Stomach smooth muscle (tissue), 2 donors: ENCODE data around the gene TAS2R20.

Source experiments
- H3K27ac ChIP-seq: one replicate; pipeline ENCODE4 v1.7.0; 2013; ENCODE audit warnings: mild to moderate bottlenecking, low read length, inconsistent platforms
- H3K27me3 ChIP-seq, 2 donors: one replicate each; pipeline ENCODE4 v1.7.0; 2013; ENCODE audit warnings: low read length in 2 of 2; ENCODE audit not compliant: insufficient read depth in 2 of 2, control insufficient read depth in 1 of 2
- H3K36me3 ChIP-seq, 2 donors: one replicate each; pipeline ENCODE4 v1.7.0; 2013; ENCODE audit warnings: low read length in 2 of 2; ENCODE audit not compliant: control insufficient read depth in 2 of 2, insufficient read depth in 2 of 2
- H3K4me1 ChIP-seq: one replicate; pipeline ENCODE4 v1.7.0; 2013; ENCODE audit warnings: low read length; ENCODE audit not compliant: control insufficient read depth, insufficient read depth
- H3K4me3 ChIP-seq, 2 donors: one replicate each; pipeline ENCODE4 v1.7.0; 2013; ENCODE audit warnings: low read length in 2 of 2
- H3K9ac ChIP-seq, 2 donors: one replicate each; pipeline ENCODE4 v1.7.0; 2013; ENCODE audit warnings: low read length in 2 of 2, mild to moderate bottlenecking in 1 of 2
- H3K9me3 ChIP-seq, 2 donors: one replicate each; pipeline ENCODE4 v1.7.0; 2013; ENCODE audit warnings: low read length in 2 of 2; ENCODE audit not compliant: control insufficient read depth in 2 of 2
- donor health status: healthy.
- donor health status: Pancreatic carcinoma.

Gene TAS2R20

DNA sequence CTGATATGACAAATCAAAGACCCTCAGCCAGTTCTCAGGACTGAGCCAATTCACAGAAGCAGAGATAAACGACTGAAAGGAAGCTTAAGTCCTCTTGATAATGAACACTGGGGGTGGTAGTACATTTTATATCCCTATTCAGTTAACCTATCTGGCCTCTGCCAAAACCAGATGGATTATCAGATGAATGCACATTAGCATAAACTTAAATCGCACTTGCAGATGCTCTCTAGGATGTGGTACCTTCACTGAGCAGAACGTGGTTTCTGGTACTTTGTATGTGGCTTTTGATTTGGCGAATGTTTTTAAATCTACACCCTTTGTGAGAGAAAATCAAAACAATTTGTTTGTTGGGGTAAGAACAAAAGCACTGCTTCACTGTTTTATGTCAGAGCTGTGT lies 37.9 kb downstream of the TAS2R20 start:
- H3K9me3 ChIP-seq: no peaks in the 10 kb centered on the region
- no peak overlapping the region for H3K9ac ChIP-seq
- H3K4me1 ChIP-seq: no peaks in the 10 kb centered on the region
- H3K36me3 ChIP-seq: no peaks in the 10 kb centered on the region
- no peak overlapping the region for H3K27ac ChIP-seq
- no peak overlapping the region for H3K4me3 ChIP-seq
- H3K27me3 ChIP-seq: no peaks in the 10 kb centered on the region

DNA sequence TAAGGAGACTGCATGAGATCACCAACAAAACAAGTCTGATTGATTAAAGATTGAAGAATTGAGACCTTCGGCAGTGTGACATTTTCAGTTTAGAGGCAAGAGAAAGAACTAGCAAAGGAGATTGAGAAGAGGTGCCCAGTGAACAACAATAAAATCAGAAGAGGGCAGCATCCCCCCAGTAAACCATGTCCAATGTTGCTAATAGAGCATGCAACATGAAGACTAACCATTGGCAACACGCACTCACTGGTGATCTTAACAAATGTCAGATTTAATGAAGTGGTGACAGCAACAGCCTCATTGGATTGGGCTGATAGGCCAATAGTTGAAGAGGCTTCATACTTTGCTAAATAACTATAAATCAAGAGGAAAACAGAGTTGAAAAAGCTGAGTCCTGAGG lies 38.3 kb downstream of the TAS2R20 start:
- Histone ChIP-seq H3K27ac (no peak overlapping the region), H3K27me3 (no peaks in the 10 kb centered on the region), H3K4me3 (no peak overlapping the region), H3K9ac (no peak overlapping the region), H3K9me3 (no peaks in the 10 kb centered on the region), H3K4me1 (no peaks in the 10 kb centered on the region), H3K36me3 (no peaks in the 10 kb centered on the region)

DNA sequence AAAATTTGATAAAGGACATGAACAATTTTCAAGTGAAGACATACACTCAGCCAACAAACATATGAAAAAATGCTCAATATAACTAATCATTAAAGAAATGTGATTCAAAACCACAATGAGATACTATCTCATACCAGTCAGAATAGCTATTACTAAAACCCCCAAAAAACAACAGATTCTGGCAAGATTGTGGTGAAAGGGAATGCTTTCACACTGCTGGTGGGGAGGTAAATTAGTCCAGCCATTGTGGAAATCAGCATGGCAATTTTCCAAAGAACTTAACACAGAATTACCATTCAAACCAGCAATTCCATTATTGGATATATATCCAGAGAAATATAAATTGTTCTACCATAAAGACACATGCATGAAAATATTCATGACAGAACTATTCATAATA lies 40.4 kb downstream of the TAS2R20 start:
- Histone ChIP-seq H3K4me1 (no peaks in the 10 kb centered on the region), H3K36me3 (no peaks in the 10 kb centered on the region), H3K27me3 (no peaks in the 10 kb centered on the region), H3K9ac (no peak overlapping the region), H3K27ac (no peak overlapping the region), H3K4me3 (no peak overlapping the region), H3K9me3 (no peaks in the 10 kb centered on the region)

DNA sequence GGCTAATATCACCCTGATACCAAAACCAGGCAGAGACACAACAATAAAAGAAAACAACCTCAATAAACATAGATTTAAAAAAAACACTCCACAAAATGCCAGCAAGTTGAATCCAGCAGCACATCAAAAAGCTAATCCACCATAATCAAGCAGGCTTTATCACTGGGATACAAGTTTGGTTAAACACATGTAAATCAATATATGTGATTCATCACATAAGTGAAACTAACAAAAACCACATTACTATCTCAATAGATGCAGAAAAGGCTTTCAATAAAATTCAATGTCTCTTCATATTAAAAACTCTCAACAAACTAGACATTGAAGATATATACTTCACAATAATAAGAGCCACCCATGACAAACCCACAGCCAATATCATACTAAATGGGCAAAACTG lies 42.0 kb downstream of the TAS2R20 start:
- no peak overlapping the region for H3K4me3 ChIP-seq
- no peaks in the 10 kb centered on the region for H3K9me3 ChIP-seq
- no peak overlapping the region for H3K27ac ChIP-seq
- no peak overlapping the region for H3K9ac ChIP-seq
- no peaks in the 10 kb centered on the region for H3K27me3 ChIP-seq
- H3K36me3 ChIP-seq: no peaks in the 10 kb centered on the region
- H3K4me1 ChIP-seq: no peaks in the 10 kb centered on the region

DNA sequence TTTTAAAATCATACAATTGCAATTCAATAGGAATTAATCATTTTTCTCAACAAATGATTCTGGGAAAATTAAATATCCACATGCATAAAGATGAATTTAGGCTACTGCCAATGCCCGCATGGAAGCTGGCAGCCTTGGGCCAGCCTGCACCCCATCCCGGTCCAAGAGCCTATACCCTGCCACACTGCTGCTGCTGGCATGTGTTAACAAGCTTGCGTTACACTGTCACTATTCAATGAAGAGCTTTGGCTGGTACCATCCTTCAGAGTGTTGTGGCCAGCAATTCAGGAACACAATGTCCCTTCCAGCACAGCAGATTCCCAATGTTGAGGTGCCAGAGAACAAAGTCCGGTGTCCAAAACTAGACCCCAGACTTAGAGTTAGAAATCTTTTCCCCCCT lies 45.5 kb downstream of the TAS2R20 start:
- no peaks in the 10 kb centered on the region for H3K4me1 ChIP-seq
- H3K4me3 ChIP-seq: no peak overlapping the region
- no peak overlapping the region for H3K27ac ChIP-seq
- no peaks in the 10 kb centered on the region for H3K27me3 ChIP-seq
- H3K9me3 ChIP-seq: no peaks in the 10 kb centered on the region
- H3K9ac ChIP-seq: no peak overlapping the region
- H3K36me3 ChIP-seq: no peaks in the 10 kb centered on the region
